Fibroblast of skin of back (primary cell): ENCODE results near the gene PLEKHM2.
A peak's percentile ranks its signal among the peaks of the same experiment; 100 is the strongest.

Experiments used
- DNase-seq: peaks from one replicate; pipeline ENCODE4 v3.0.0-alpha.2; 2013

PLEKHM2 gene

DNA sequence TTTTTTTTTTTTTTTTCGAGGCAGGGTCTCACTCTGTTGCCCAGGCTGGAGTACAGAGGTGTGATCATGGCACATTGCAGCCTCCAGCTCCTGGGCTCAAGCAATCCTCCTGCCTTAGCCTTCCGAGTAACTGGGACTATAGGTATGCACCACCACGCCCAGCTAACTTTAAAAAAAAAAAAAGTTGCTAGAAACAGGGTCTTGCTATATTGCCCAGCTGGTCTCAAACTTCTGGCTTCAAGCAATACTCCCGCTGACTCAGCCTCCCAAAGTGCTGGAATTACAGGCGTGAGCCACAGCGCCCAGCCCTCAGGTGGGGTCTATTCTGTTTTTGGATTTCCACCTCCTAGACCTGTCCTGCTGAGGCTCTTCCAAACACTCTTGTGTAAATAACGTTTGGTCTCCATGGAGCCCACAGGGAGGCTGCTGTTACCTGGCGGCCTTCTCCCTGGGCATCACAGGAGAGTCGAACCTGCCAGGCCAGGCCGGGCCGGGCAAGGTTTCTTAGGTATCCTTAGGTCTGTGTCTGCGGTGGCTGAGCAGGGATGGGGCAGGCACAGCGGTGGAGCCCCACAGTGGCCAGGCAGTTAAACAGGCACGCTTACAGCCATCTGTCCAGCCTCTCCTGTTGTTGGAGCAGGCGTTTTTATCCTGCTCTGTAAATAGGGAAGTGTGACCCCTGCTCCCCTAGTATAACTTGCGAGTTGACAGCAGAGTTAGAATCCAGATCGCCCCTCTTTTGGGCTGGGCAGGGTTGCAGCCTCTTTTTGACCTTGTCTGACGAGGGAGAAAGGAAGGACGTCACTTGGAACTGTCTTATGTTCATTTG lies 18.8 kb downstream of the PLEKHM2 start:
- DNase-seq: no peak

DNA sequence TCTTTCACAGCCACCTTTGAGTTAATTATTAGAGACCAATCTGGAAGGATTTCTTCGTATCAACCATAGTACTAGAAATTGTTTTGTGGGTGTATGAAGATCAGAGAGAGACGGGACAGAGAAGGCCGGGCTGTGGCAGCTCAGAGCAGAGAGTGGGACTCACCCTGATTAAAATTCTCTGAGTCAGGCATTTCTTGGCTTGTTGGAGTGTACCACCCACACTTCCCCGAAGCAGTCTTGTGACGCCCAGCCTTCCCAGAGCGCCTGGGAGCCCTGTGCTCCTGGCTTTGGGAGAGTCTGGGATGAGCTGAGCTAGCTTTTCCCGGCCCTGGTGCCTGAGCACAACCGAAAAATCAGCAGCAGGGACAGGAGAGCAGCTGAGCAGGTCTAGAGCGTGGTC lies 19.4 kb downstream of the PLEKHM2 start:
- DNase-seq: peak; percentile 87

DNA sequence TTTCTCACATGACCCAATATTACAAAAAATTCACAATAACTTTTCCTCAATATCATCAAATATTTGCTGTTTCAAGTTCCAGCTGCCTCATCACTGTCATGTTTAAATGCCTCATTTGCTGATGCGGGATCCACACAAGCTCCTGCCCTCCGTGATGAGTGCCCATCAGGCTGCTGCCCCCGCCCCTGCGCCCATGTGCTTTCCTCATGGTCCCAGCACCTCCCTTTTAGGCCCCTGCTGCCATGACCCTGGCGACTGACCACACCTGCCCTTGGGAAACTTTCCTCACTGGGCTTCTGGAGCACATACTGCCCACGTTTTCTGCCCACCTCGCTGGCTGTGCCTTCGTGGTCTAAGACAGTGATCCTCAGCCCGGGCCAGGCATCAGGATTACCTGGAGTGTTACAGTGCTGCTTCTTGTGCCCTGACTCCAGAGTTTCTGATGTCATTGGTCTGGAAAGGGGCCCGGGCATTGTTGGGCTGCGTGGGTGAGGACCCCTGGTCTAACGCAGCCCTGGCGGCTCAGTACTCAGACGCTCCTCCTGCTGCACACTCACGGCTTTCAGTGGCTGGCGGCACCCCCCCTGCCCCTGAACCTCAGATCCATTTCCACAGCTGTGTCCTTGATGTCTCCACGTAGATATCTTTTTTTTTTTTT lies 20.5 kb downstream of the PLEKHM2 start:
- no peak for DNase-seq

DNA sequence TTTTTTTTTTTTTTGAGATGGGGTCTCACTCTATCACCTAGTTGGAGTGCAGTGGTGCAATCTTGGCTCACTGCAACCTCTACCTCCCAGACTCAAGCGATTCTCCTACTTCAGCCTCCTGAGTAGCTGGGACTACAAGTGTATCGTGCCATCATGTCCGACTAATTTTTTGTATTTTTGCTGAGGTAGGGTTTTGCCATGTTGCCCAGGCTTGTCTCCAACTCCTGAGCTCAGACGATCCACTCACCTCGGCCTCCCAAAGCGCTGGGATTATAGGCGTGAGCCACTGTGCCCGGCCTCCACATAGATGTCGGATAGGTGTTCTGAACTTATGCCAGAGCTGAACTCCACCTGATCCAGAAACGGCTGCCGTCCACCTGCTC lies 21.1 kb downstream of the PLEKHM2 start:
- no peak for DNase-seq

DNA sequence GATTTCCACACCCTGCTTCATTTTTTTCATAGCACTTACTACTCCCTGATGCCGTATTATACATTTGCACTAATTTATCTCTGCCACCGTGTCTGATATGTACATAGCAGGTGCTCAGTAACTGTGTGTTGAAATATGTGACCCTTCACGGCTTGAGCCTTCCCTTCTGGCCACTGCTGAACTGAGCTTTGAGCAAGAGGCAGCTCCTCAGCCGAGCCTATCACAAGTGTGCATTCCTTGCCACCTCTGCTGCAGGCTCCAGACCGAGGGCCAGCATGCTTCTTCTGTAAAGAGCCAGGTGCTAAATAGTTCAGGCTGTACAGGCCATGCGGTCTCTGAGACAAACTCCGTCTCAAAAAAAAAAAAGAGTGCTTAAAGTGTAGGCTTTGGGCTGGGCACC lies 22.6 kb downstream of the PLEKHM2 start:
- no peak for DNase-seq

DNA sequence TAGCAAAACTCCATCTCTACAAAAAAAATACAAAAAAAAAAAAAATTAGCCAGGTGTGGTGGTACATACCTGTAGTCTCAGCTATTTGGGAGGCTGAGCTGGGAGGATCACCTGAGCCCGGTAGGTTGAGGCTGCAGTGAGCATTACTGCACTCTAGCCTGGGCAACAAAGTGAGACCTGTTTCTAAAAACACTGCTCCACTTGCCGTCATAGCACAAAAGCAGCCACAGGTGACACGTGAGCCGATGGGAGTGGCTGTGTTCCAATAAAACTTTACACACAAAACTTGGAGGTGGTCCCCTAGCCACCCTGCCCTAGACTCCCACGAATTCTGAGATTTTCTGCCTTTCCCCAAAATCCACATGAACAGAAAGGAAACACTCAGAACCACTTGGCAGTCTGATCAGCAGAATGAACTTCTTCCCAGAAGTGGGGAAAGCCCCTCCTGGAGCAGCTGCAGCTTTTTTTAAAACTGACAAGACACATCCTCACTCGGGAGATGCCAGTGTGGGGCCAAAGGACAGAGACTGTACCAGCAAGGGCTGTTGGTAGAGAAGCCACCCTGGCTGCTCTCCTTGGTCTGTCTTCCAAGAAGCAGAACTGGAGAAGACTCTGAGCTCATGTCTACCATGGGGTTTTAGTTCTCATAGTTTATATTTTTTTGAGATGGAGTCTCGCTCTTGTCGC lies 23.3 kb downstream of the PLEKHM2 start:
- no peak for DNase-seq

DNA sequence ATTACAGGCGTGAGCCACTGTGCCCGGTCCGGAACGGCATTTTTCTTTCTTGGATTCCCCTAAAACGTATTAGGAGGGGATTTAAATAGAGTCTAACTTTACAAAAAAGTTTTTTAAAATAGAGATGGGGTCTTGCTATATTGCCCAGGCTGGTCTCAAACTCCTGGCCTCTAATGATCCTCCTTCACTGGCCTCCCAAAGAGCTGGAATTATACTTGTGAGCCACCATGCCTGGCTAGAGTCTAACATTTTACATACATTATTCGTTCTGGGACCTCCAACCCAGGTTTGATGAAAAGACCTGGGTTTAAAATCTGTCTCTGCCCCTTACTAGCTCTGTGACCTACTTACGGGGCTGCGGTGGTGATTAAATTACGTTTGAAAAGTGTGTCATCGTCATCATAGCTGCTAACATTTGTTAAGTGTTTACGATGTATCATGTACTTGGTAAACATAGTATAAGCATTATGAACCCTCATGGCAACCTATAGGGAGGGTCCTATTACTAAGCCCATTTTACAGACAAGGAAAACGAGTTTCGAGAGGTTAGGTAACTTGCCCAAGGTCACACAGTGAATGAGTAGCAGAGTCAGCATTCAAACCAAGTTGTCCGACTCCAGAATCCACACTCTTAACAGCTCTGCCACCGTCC lies 24.5 kb downstream of the PLEKHM2 start:
- DNase-seq: no peak

DNA sequence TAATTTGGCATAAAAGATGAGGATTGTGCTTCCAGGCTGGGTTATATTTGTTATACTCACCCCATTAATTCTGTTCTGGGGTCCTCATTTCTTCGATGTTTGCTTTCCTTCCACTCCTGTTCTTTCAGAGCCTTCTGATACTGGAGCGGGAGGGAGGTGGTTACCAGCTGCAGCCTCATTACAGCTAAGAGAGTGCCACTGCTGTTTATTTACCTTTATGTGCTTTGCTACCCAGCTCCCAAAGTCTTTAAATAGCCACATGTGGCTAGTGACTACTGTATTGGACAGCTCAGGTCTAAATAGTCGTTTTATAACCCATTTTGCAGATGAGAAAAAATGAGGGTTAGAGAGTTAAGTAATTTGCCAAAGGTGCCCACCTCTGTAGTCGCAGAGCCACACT lies 25.1 kb downstream of the PLEKHM2 start:
- DNase-seq: no peak

DNA sequence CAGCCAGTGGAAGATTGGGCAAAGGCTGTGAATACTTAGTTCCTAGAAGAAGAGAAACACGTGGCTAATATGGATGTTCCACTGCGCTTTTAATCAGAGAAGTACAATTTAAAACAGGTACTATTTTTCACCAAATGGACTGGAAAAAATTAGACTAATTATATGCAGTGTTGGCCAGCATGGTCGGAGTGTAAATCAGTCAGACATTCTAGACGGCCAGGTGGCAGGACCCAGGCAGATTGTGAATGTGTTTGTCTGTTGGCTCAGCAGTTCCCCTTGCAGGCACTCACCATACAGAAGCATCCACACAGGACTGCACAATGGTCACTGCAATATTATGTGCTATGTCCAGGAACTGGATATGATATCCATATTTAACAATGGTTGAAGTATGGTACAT lies 28.0 kb downstream of the PLEKHM2 start:
- no peak for DNase-seq

DNA sequence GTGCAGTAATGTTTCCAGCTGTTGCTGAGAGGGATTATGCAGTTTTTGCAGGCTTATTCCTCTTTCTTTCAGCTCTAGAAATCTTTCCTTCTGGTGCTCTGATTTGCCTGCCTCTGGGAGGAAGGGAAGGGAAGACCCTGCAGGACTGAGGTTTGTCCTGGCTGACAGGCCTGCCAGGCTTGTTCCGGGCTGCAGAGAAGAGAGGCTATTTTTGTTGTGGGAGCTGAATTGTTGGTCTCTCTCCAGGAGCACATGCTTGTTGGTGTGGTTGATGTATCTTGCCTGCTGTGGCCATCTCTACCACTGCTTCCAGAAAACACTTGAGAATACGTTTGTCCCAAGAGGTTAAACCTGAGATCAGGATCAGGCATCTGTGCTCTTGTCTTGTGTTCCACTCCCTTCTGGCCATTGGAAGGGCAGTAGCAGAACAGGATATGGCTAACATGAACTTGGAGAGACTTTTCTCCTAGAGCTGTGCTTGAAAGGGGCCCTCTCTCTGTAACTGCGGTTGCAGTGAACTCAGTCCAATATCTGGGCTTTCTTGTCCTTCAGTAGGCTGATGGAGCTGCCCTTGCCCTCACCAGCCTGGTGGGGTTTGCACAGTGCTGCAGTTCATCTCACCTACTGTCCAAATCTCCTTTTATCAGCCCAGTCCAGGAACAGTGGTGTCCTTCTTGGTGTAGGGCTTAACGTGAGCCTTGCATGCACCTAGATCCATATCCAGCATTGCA lies 30.5 kb downstream of the PLEKHM2 start:
- peak; percentile 7 for DNase-seq

DNA sequence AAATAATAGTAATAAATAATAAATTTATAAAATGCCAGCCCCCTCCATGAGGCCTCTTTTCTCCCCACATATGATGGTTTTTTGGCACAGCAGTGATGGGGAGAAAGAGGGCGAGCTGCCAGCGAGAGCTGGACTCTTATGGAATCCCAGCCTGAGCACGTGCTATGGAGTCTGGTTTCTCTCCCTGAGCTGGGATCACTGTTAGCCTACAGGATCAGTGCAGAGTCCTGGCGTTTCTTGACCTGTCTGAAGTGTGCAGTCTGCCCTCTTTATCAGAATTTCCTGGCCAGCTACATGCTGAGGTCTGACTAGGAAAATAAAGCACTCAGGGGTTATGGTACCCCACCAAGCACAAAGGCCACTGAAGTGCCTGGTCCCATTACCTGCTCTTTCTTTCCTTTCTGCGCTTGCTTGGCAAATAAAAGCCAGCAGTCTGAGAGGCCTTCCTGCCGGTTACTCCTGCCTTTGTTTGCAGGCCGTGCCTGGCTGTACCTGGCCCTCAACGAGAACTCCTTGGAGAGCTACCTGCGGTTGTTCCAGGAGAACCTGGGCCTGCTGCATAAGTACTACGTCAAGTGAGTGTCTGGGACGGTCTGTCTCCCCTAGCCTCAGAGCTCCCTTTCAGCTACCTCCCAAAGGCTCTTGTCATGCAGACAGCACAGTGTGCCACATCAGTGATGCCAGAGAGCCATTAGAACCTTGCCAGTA lies 33.5 kb downstream of the PLEKHM2 start:
- DNase-seq: no peak

DNA sequence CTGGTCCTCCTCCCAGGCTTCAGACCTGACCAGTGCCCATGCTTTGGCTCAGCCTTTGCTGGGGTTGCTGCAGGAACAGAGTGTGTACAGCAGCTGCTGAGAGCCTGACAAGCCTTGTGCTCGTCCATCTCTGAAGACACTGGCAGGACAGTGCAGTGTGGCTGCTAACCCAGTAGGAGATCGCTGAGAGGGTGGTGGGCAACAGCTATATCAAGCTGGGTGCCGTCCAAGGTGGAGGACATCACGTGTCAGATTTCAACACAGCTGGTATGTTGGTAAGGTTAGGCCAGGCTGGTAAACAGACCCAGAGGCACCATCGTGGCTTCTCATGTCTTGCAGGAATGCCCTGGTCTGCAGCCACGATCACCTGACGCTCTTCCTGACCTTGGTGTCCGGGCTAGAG lies 34.1 kb downstream of the PLEKHM2 start:
- no peak for DNase-seq

DNA sequence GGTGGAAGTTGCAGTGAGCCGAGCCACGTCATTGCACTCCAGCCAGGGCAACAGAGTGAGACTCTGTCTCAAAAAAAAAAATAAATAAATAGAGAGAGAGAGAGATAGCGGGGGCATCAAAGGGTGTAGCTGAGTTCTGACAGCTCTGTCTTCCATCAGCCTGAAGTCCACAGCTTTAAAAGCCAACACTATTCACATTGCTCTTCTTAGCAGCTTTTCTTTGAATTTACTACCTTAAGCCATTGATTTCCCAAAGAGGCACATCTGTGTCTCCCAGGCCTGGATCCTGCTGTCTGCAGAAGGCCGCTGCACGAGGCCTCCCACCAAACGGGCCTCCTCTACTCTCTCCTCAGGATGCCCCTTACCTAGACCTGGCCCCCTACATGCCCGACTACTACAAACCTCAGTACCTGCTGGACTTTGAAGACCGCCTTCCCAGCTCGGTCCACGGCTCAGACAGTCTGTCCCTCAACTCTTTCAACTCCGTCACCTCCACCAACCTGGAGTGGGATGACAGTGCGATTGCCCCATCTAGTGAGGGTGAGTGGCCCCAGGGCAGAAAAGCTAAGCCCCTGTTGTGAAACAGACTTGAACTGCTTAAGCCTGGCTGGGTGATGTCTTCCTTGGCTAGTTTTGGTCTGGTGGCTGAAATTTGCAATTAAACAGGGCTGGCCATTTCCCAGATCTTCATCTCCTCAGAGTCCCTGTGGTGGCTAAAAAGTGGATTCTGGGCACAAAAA lies 35.4 kb downstream of the PLEKHM2 start:
- no peak for DNase-seq

DNA sequence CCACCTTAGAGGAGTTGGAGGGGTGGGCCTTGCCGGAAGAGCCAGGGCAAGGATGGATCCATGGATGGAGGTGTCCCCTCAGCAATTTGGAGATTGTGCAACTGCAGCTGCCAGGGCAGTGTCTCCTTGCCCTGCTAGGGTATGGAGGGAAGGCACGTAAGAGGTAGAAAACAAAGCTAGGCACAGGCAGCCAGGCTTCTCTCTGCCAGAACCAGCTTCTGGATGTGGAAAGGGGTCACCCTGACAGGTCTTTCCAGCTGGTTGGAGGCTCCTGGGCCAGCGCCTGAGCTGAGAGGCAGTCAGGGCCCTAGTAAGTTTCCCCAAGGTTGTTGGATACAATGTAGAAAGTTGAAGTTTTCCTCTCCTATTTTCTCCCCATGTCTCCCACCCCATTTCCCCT lies 36.7 kb downstream of the PLEKHM2 start:
- no peak for DNase-seq

DNA sequence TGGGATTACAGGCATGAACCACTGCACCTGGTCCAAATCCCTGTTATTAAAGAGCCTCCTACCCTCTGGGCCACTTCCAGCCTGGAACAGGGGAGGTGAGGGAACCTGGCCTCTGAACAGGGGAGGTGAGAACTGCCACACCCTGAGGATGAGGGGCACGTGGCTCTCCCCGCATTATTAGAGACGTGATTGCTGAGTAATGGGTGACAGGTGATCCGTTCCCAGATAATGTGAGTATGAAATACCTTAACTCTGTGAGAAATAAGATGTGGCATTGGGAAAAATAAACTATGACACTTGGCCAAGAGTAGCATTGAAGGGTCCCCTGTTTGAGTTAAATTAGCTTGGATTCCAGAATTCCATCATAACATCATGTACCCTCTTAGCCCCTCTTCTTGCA lies 38.3 kb downstream of the PLEKHM2 start:
- no peak for DNase-seq

DNA sequence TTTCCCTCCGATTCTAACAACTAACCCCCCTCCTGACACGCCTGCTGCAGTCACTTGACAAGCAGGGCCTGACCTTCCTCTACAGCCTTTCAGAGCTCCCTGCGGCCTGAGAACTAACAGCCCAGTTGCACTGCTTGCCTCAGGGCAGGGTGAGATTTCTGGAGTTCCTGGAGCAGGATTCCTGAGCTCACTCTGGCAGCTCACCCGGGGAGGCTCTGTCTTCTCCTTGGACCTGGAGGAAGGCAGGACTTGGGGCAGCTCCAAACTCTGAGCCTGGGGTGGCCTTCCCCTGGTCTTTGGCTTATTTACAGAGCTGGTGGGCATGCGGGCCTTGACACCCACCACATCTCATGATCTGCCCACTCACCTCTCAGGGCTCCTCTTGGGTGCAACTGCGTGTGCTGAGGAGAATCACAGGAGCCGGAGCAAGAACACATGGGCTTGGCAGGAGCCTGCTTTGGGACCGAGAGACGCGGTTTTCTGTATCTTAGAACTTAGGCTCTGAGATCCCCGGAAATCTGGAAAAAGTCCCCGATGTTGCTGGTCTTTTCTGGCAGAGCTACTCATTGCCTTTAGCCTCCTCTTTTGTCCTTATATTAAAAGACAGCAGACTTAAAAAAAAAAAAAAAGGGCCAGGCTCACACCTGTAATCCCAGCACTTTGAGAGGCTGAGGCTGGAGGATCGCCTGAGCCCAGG lies 38.9 kb downstream of the PLEKHM2 start:
- no peak for DNase-seq

DNA sequence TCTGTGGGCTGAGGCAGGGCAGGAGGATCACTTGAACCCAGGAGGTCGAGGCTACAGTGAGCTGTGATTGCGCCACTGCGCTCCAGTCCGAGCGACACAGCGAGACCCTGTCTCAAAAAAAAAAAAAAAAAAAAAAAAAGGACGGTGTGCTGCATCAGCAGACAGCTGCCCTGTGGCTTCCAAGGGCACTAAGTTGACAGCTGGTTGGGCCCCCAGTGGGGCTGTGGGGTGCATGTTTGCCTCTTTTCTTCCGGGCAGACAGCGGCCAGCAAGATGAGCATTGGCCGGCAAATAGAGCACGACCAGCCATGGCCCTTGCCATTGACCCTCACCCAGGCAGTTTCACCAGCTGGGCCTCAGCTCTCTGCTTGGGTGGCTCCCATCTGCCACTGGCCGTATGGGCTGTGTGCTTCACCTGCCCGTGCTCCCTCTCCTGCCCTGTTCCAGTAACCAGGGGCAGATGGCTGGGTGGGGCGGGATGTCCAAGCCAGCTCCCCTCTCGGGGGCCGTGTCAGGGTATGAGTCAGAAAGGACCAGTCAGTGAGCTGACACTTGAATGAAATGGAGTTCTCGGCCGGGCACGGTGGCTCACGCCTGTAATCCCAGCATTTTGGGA lies 39.6 kb downstream of the PLEKHM2 start:
- DNase-seq: no peak

DNA sequence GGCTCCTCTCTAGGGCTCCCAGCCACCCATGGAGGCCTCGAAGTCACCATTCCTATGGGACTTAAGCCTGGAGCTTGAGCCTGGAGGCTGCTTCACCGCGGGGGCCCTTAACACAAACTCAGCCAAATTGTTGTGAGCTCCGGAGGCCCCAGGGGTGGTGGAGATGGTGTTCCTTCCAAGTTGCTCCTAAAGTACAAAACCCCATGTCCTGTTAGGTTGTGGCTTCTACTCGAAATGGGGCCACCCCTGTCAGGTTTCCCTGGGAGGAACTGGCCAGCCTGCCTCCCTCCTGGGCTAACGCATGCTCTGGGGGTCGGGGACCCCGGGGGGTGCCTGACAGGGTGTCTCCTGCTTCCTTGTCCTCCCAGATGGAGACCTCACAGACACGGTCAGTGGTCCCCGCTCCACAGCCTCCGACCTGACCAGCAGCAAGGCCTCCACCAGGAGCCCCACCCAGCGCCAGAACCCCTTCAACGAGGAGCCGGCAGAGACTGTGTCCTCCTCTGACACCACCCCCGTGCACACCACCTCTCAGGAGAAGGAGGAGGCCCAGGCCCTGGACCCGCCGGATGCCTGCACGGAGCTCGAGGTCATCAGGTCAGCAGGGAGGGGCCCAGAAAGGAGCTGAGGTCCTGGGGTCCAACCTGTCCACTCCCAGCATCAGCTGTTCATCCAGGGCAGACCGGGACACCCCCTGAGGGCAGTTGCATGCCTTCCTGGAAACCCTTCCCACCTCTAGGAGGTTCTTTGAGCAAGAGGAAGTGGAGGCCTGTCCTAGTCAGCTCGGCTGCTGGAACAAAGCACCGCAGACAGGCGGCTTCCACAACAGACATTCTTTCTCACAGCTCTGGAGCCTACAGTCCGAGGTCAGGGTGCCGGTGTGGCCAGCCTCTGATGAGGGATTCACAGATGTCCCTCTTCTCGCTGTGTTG lies 41.1 kb downstream of the PLEKHM2 start:
- DNase-seq: no peak

DNA sequence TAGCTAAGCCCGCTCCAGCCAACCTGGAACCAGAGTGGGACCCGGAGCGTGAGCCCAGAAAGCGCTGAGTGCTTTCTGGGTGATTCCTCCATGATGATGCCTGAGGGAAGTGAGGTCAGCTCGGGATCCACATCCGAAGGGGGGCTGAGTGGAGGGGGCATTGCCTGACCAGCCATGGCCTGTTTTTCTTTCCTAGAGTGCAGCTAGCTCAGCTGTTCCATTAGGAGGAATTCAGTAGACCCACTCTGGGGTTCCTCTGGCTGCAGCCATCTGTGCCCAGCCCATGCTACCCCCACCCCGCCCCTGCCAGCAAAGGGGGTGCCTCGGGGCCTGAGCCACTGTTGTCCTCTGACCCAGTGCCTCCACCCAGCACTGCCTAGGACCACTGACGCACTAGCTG lies 42.4 kb downstream of the PLEKHM2 start:
- DNase-seq: no peak
